ENCODE data around the gene MRGPRE.

Gene MRGPRE

GRCh38 chr11:3226846-3227567 lies 5.2 kb downstream of the MRGPRE start:
- no peak for DNase-seq (ENCODE audit: low spot score)

GRCh38 chr11:3225826-3226750 lies 6.1 kb downstream of the MRGPRE start:
- no peak for DNase-seq (ENCODE audit: low spot score)

GRCh38 chr11:3225159-3225758 lies 7.0 kb downstream of the MRGPRE start:
- DNase-seq (ENCODE audit: low spot score), result no peak

- DNase-seq (ENCODE audit: low spot score), result no peak
Measured at GRCh38 chr11:3224401-3225057, 7.7 kb downstream of the MRGPRE start.

- DNase-seq (ENCODE audit: low spot score), result no peak
Measured at GRCh38 chr11:3223932-3224381, 8.3 kb downstream of the MRGPRE start.

- no peak for DNase-seq (ENCODE audit: low spot score)
Measured at GRCh38 chr11:3222941-3223915, 9.0 kb downstream of the MRGPRE start.

GRCh38 chr11:3222003-3222855 lies 10.0 kb downstream of the MRGPRE start:
- DNase-seq (ENCODE audit: low spot score), result no peak

- DNase-seq (ENCODE audit: low spot score), result no peak
Measured at GRCh38 chr11:3221408-3222002, 10.7 kb downstream of the MRGPRE start.

- DNase-seq (ENCODE audit: low spot score), result no peak
Measured at GRCh38 chr11:3220521-3221407, 11.5 kb downstream of the MRGPRE start.

GRCh38 chr11:3220101-3220500 lies 12.1 kb downstream of the MRGPRE start:
- no peak for DNase-seq (ENCODE audit: low spot score)

- no peak for DNase-seq (ENCODE audit: low spot score)
Measured at GRCh38 chr11:3219281-3219892, 12.8 kb downstream of the MRGPRE start.

- no peak for DNase-seq (ENCODE audit: low spot score)
Measured at GRCh38 chr11:3218483-3219280, 13.5 kb downstream of the MRGPRE start, which contains the start of gene MRGPRG. MRGPRG (minus strand) TSS chr11:3218813; CDS start chr11:3218813, 0 bp downstream.

GRCh38 chr11:3217818-3218482 lies 14.3 kb downstream of the MRGPRE start:
- DNase-seq (ENCODE audit: low spot score), result no peak

GRCh38 chr11:3216027-3216525 lies 16.1 kb downstream of the MRGPRE start:
- no peak for DNase-seq (ENCODE audit: low spot score)

GRCh38 chr11:3215346-3216026 lies 16.7 kb downstream of the MRGPRE start:
- DNase-seq (ENCODE audit: low spot score), result no peak

- DNase-seq (ENCODE audit: low spot score), result no peak
Measured at GRCh38 chr11:3214420-3214699, 17.9 kb downstream of the MRGPRE start.
